ENCODE results near the gene RIPOR3. TPM values are rescaled to one million over a fixed set of nuclear protein-coding genes. Genes with fewer than 3 reads are reported as not detected.

The RIPOR3 gene
- total RNA-seq, 3 donors from 2014 or later (not counting 1 experiment from before 2014, with no cell fraction given) = 0.45 TPM; not detected in 2

DNA sequence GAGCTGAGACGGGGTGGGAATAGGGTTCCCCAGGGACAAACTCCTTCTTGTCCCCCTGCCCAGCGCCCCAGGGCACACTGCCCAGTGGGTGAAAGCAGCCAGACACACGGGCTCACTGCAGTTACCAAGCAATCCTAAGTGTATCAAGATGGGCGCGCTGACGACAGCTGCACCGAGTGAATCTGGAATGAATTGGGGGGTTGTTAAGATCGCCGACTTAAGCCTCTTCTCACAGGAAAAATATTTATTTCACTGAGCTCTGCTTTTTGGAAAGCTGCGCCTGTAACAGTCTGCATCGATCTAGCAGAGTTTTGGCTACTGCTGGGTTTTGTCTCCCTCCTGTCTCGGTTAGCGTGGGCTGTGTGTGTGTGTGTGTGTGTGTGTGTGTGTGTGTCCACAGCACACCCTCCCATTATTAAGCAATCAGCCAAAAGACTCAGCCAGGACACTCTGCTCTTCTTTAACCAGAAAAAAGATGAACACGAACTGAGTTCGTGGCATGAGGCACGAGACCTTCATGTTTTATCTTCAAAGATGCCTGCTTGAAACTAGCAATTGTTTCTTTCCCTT lies 35.9 kb downstream of the RIPOR3 start:
- H3K9me3 ChIP-seq (ENCODE audit: control insufficient read depth, insufficient read depth, low read length) = no peaks in the 10 kb centered on the region
- TF ChIP-seq, protein P1, sequence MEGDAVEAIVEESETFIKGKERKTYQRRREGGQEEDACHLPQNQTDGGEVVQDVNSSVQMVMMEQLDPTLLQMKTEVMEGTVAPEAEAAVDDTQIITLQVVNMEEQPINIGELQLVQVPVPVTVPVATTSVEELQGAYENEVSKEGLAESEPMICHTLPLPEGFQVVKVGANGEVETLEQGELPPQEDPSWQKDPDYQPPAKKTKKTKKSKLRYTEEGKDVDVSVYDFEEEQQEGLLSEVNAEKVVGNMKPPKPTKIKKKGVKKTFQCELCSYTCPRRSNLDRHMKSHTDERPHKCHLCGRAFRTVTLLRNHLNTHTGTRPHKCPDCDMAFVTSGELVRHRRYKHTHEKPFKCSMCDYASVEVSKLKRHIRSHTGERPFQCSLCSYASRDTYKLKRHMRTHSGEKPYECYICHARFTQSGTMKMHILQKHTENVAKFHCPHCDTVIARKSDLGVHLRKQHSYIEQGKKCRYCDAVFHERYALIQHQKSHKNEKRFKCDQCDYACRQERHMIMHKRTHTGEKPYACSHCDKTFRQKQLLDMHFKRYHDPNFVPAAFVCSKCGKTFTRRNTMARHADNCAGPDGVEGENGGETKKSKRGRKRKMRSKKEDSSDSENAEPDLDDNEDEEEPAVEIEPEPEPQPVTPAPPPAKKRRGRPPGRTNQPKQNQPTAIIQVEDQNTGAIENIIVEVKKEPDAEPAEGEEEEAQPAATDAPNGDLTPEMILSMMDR (IDR thresholded peaks at IDR 0.05) = no peak
- Mint-ChIP-seq H3K4me3 (no peak overlapping the region), H3K27ac (no peak overlapping the region), H3K9me3 (no peaks in the 10 kb centered on the region), H3K4me1 (no peaks in the 10 kb centered on the region), H3K27me3 (ENCODE audit: low read depth in 2 of 2) (peaks cover 0 to 2% of the 10 kb centered on the region in 2 donors), H3K36me3 (no peaks in the 10 kb centered on the region)
- 87% methylated on average over 13 of the region's 16 CpGs for WGBS (ENCODE audit: insufficient coverage)
- DNase-seq = no peak
- no peaks in the 10 kb centered on the region for H3K4me1 ChIP-seq (ENCODE audit: control insufficient read depth, insufficient read depth, low read length)
- no peak for ATAC-seq
- no peaks in the 10 kb centered on the region for H3K27me3 ChIP-seq (ENCODE audit: control insufficient read depth, insufficient read depth, low read length)
- no peak overlapping the region for H3K4me3 ChIP-seq (ENCODE audit: low read length)
- H3K36me3 ChIP-seq (ENCODE audit: control insufficient read depth, insufficient read depth, low read length) = no peaks in the 10 kb centered on the region
- intact Hi-C loops (cut with micrococcal nuclease) = no loop called here
- no peak overlapping the region for H3K27ac ChIP-seq (ENCODE audit: low read length)

DNA sequence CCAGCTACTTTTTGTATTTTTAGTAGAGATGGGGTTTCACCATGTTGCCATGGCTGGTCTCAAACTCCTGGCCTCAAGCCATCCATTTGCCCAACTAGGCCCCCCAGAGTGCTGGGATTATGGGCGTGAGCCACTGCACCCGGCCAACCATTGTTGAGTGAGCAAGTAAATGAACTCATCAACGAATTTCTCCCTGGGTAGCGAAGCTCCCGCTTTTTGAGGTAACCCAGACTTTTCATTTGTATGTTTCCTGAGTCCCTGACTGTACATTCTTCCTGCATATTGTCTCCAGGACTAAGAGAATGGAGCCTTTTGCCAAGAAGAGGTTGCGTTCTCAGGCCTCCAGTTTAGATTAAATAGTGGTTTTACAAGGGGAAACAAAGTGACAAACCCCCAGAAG lies 36.4 kb downstream of the RIPOR3 start:
- WGBS (ENCODE audit: insufficient coverage) = 81% methylated on average over 6 of the region's 6 CpGs

DNA sequence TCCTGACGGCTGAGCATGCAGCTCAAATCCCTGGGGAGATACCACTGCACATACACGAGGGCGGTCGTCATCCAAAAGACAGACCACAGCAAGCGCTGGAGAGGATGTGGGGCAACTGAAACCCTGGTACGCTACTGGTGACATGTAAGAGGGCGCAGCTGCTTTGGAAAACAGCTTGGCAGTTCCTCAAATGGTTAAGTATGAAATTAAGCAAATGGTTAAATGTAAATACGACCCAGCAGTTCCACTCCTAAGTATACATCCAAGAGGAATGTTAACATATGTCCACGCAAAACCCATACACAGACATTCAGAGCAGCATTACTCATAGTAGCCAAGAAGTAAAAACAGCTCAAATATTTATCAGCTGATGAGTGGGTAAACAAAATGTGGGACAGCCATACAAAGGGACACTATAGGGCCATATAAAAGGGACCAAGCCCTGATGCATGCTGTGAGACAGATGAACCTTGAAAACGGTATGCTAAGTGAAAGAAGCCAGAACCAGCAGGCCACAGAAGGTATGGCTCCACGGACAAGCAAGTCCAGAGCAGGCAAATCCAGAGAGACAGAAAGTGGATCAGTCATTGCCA lies 38.5 kb downstream of the RIPOR3 start:
- H3K4me1 Mint-ChIP-seq = no peaks in the 10 kb centered on the region

More for the DNA sequence above, 36.4 kb downstream of the RIPOR3 start:
- Mint-ChIP-seq H3K9me3 (no peaks in the 10 kb centered on the region), H3K36me3 (no peaks in the 10 kb centered on the region), H3K4me3 (no peak overlapping the region), H3K27me3 (ENCODE audit: low read depth in 2 of 2) (peaks cover 0 to 2% of the 10 kb centered on the region in 2 donors), H3K4me1 (no peaks in the 10 kb centered on the region), H3K27ac (no peak overlapping the region)
- no peaks in the 10 kb centered on the region for H3K36me3 ChIP-seq (ENCODE audit: control insufficient read depth, insufficient read depth, low read length)
- no peak for DNase-seq
- H3K4me1 ChIP-seq (ENCODE audit: control insufficient read depth, insufficient read depth, low read length) = no peaks in the 10 kb centered on the region
- no peak for ATAC-seq
- no peaks in the 10 kb centered on the region for H3K27me3 ChIP-seq (ENCODE audit: control insufficient read depth, insufficient read depth, low read length)
- TF ChIP-seq, protein P1 (IDR thresholded peaks at IDR 0.05) = no peak
- H3K9me3 ChIP-seq (ENCODE audit: control insufficient read depth, insufficient read depth, low read length) = no peaks in the 10 kb centered on the region
- H3K27ac ChIP-seq (ENCODE audit: low read length) = no peak overlapping the region
- intact Hi-C loops (cut with micrococcal nuclease) = no loop called here
- no peak overlapping the region for H3K4me3 ChIP-seq (ENCODE audit: low read length)

More for the DNA sequence above, 38.5 kb downstream of the RIPOR3 start:
- H3K4me3 ChIP-seq (ENCODE audit: low read length) = no peak overlapping the region
- H3K36me3 ChIP-seq (ENCODE audit: control insufficient read depth, insufficient read depth, low read length) = no peaks in the 10 kb centered on the region
- no peak overlapping the region for H3K27ac ChIP-seq (ENCODE audit: low read length)
- no peaks in the 10 kb centered on the region for H3K27me3 ChIP-seq (ENCODE audit: control insufficient read depth, insufficient read depth, low read length)
- intact Hi-C loops (cut with micrococcal nuclease) = no loop called here
- TF ChIP-seq, protein P1 (IDR thresholded peaks at IDR 0.05) = no peak
- 85% methylated on average over 9 of the region's 11 CpGs for WGBS (ENCODE audit: insufficient coverage)
- no peaks in the 10 kb centered on the region for H3K4me1 ChIP-seq (ENCODE audit: control insufficient read depth, insufficient read depth, low read length)
- no peaks in the 10 kb centered on the region for H3K9me3 ChIP-seq (ENCODE audit: control insufficient read depth, insufficient read depth, low read length)
- H3K27me3 Mint-ChIP-seq (ENCODE audit: low read depth in 2 of 2) = no peaks in the 10 kb centered on the region
- H3K9me3 Mint-ChIP-seq = no peaks in the 10 kb centered on the region
- H3K4me3 Mint-ChIP-seq = no peak overlapping the region
- no peaks in the 10 kb centered on the region for H3K36me3 Mint-ChIP-seq
- ATAC-seq (no peak), DNase-seq (no peak)
- H3K27ac Mint-ChIP-seq = no peak overlapping the region

All from natural killer cell (primary cell).